ENCODE results near the gene TRMO.
"Not testable (repeated sequence)": the region's sequence is repeated elsewhere in the genome, so short reads cannot be mapped to it uniquely, and the experiment has no call there.

TRMO gene

GRCh38 chr9:97921959-97922724, at the start of gene TRMO:
Gene TRMO (minus strand): TSS chr9:97922500. CDS start chr9:97922493, 7 bp downstream.
- peak; percentile 96 for DNase-seq

- DNase-seq, result no peak
Measured at GRCh38 chr9:97970165-97970564, 47.9 kb upstream of the TRMO start.

GRCh38 chr9:97969014-97969413, 46.7 kb upstream of the TRMO start:
- DNase-seq, result no peak

- DNase-seq, result peak; percentile 61
Measured at GRCh38 chr9:97966493-97966892, 44.2 kb upstream of the TRMO start.

- DNase-seq, result no peak
Measured at GRCh38 chr9:97964901-97965300, 42.6 kb upstream of the TRMO start.

GRCh38 chr9:97963232-97963631, 40.9 kb upstream of the TRMO start:
- DNase-seq, result no peak

- no peak for DNase-seq
Measured at GRCh38 chr9:97962575-97962974, 40.3 kb upstream of the TRMO start.

GRCh38 chr9:97962136-97962535, 39.8 kb upstream of the TRMO start:
- no peak for DNase-seq

GRCh38 chr9:97961361-97961760, 39.1 kb upstream of the TRMO start:
- no peak for DNase-seq

- DNase-seq, result not testable (repeated sequence)
Measured at GRCh38 chr9:97960678-97961328, 38.5 kb upstream of the TRMO start.

GRCh38 chr9:97959585-97959984, 37.3 kb upstream of the TRMO start:
- no peak for DNase-seq

- no peak for DNase-seq
Measured at GRCh38 chr9:97958812-97959511, 36.7 kb upstream of the TRMO start.

GRCh38 chr9:97956331-97956730, 34.0 kb upstream of the TRMO start:
- no peak for DNase-seq

GRCh38 chr9:97954550-97954989, 32.3 kb upstream of the TRMO start:
- peak; percentile 70 for DNase-seq

- not testable (repeated sequence) for DNase-seq
Measured at GRCh38 chr9:97950873-97951272, 28.6 kb upstream of the TRMO start.

- DNase-seq, result not testable (repeated sequence)
Measured at GRCh38 chr9:97947094-97947493, 24.8 kb upstream of the TRMO start.

GRCh38 chr9:97945470-97945869, 23.2 kb upstream of the TRMO start:
- not testable (repeated sequence) for DNase-seq

GRCh38 chr9:97944612-97945011, 22.3 kb upstream of the TRMO start:
- no peak for DNase-seq

- no peak for DNase-seq
Measured at GRCh38 chr9:97943308-97943855, 21.1 kb upstream of the TRMO start.

- no peak for DNase-seq
Measured at GRCh38 chr9:97941323-97941722, 19.0 kb upstream of the TRMO start.

- DNase-seq, result no peak
Measured at GRCh38 chr9:97940741-97941140, 18.4 kb upstream of the TRMO start.

- no peak for DNase-seq
Measured at GRCh38 chr9:97940233-97940632, 17.9 kb upstream of the TRMO start.

GRCh38 chr9:97938081-97938644, 15.9 kb upstream of the TRMO start, which contains the start of gene HEMGN:
Gene HEMGN (minus strand): TSS chr9:97938172. CDS start chr9:97938136, 36 bp downstream.
- DNase-seq, result no peak

Measured in NCI-H510A treated with DMSO at 0.1 percent for 48 hours (cell line).